ENCODE measurements around the gene CDK16.

Gene CDK16

DNA sequence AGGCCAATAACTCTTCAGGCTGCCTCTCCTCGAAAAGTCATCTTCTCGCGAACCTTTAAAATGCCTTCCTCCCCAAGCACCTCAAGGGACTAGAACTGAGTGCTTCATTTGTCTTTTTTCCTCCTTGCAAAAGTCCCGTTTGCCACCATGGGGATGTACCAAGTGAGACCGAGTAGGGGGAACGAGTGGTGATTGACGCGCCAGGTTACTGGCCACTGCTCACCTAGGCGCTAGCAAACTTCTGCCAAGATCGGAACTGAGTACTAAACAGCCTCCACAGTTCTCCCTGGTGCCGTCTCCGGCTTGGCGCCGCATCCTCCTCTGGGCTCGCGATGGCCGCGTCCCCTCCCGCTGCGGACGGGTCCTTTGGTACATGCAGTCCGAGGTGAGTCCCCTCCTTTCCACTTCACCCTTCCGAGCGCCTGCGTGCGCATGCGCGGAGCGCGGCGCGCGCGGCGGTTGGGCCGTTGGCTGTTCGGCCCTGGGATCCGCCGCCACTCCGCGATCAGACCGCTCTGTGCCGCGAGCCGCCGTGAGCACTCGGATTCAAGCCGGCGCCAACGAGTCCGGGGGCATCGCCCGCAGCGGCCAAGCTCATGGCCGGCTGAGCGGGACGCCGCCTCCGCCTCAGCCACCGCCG is at the start of gene CDK16:
CDK16 (plus strand) TSS at position 402 of the 640 bp plus-strand sequence. CDS start 4,877 bp downstream, outside the sequence.
- peak; percentile 72 for DNase-seq
- peak; percentile 28 for ATAC-seq

DNA sequence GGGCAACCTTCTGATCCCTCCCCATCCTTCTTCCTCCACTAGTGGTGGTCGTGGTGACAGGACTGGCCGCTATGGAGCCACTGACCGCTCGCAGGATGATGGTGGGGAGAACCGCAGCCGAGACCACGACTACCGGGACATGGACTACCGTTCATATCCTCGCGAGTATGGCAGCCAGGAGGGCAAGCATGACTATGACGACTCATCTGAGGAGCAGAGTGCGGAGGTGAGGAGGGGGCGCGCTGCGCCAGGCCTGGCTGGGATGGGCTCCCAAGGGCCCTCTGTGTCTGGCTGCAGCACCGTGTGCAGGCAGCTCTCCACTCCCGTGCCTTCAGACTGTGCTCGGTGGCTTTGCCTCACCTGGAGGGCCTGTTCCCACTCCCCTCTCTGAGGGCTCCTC is 49.2 kb upstream of the CDK16 start:
- ATAC-seq, result no peak
- no peak for DNase-seq

DNA sequence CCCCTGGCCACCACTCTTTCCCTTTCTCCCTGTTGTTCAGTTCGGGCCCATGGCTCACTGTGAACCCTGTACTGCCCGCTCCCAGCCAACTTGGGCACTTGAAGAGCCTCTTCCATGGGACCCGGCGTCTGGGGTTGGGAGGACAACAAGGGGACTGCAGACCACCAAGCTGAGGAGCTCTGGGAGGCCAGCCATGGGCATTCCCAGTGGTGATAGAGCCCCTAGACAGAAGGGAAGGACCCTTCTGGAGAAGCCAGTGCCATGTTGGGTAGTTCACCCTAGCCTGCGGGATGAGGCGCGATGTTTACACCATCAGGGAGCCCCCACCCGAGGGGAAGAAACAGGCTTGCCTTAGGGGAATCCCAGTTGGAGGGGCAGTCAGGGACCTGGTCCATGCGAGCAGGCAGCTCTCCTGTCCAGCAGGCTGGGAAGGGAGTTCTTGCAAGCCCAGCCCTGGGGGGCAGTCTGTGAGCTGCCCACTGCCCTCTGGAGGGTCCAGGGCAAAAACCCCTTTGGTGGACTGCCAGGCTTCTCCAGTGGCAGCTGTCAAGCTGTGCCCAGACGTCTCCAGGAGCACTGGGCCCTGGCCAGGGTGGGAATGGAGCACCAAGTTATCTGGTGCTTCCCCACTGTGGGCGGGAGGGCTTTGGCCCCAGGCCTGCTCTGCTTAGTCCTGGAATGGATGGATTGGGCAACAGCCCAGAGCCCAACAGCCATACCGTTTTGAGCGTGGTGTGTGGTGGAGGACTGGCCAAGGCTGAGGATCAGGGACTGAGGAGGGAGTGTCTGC is 48.6 kb upstream of the CDK16 start:
- DNase-seq (no peak), ATAC-seq (no peak)

DNA sequence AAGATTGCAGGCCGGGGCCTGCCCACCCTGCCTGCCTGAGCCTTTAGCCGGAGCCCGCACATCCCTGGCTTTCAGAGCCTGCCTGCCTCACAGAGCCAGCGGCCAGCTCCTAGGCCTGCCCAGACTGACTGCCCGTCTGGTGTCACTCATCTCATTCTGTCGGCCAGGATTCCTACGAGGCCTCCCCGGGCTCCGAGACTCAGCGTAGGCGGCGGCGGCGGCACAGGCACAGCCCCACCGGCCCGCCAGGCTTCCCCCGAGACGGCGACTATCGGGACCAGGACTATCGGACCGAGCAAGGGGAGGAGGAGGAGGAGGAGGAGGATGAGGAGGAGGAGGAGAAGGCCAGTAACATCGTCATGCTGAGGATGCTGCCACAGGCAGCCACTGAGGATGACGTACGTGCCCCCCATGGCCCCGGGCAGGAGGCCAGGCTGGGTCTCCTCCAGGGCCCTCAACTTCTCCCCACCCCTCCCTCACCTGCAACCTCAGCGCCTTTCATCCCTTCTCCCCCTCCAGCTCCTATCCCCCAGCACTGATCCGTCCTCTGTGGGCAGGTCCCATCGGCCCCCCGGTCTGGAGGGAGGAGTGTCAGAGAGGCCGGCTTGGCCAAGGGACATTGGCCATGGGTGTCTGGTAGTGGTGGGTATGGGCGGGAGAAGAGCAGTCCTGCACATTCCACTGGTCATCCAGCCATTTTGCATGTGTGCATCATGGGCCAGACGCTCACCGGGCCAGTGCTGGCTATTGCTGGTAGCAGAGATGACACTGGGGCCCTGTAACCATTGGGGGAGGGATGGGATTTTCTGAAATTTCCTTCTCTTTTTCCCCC is 47.4 kb upstream of the CDK16 start:
- ATAC-seq, result no peak
- DNase-seq, result no peak

DNA sequence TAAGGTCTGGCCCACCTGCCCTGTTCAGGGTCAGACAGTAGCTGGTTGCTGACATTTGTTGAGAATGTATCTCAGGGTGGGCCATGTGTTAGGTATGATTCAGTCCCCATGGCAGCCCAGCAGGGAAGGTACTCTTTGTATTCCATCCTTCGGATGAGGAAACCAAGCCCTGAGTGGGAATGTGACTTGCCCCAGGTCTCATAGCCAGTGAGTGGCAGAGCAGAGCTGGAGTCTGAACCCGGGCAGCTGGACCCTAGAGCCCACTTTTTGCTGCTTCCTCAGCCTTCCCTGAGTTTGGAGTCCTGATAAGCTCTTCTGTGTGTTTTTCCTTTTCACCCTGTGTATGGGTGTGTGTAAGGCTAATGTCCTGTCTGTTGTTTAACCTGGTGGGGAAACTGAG is 46.5 kb upstream of the CDK16 start:
- no peak for DNase-seq
- ATAC-seq, result no peak

DNA sequence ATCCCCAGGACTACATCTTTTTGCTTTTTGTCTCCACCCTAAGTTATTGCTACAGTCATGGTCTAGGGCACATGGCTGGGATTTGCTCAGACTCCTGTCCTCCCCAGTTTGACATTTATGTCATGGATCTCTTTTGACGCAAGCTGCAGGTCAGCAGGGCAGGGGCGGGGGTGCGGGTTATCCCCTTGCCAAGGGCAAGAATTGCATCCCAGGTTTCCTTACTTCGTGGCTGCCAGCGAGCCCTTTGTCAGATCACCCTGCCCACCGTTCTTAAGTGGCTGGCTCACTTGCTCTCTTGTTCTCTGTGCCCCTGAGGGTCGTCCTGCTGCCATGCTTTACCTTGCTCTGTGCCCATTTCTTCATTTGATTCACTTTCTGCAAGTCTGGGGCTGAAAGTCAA is 45.9 kb upstream of the CDK16 start:
- DNase-seq (no peak), ATAC-seq (no peak)

DNA sequence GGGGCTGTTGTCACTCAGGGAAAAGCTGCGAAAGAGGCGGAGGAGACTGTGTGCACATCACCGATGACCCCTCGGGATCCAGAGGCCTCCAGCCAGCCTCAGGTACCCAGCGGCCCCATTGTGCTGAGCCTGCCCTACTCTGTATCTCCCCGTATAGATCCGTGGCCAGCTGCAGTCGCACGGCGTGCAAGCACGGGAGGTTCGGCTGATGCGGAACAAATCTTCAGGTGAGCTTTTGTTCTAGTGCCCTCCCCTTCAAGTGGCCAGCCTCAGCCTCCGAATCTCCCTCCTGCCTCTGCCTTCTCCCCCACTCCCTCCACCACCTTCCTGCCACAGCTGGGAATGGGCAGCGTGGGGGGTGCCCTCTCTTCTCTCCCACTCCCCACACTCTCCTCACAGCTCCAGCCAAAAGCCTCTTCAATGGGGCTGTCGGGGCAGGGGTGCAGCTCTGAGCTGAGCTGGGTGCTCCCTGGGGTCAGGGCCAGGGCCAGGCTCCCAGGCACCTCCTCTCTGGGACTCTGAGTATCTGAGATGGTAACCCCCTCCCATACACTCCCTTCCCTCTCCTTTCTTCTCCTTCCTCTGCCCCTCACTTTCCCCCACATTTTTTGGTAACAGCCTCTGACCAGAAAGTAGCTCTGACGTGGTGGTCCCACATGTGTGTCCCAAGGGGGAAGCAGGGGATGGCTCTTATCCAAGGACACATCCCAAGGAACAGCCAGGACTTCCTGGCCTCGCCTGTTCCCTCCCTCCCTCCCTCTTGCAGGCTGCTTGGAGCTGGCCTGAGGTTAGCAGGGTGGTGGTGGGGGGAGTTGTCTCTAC is 45.3 kb upstream of the CDK16 start:
- no peak for DNase-seq
- ATAC-seq, result no peak

DNA sequence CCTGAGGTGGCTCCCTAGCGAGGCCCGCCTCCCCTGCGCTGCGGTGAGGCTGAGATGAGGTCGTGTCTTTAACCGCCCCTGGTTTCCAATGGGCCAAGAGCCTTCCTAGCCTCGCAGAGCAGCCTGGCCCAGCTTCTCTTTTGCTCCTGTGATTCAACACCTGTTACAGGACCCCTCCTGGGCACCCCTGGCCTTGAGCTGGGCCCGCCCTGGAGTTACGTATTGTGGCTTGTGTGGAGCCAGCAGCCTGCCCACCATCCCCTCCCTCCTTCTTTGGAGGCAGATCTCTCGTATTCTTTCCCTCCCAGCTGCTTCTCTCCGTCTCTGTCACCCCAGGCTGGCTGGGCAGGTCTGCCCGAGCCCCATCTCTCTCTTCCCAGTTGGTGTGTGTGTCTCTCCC is 44.1 kb upstream of the CDK16 start:
- no peak for ATAC-seq

DNA sequence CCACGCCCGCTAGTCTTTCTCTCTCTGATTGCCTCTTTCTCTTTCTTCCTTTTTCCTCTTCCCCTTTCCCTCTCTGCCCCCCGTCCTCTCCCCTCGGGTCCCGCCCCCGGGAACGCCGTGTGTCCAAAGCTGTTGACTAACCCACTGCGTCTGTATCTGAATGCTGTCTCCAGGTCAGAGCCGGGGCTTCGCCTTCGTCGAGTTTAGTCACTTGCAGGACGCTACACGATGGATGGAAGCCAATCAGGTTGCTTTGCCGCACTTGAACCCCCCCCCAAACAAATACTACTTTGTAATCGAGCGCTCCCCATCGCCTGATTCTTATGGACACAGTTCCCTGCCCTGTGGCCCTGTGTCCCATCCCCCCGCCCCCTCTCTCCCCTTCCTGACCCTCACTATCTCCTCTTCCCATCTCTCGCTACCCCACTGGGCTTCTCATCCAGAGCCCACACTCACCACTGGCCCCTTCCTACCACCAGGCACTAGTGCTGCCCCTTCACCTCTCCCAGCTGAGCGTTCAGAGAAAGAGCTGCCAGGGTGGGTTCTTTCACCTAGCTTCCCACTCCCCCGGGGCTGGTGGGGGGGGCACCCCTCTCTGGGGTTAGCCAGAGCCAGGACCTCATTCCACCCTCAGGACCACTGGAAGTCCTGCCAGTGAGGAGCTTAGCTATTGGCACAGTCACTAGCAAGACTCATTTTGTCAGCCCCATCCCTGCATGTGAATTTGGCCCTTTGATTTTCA is 43.5 kb upstream of the CDK16 start:
- DNase-seq, result no peak
- no peak for ATAC-seq

More for the DNA sequence above, 44.1 kb upstream of the CDK16 start:
- DNase-seq, result no peak

DNA sequence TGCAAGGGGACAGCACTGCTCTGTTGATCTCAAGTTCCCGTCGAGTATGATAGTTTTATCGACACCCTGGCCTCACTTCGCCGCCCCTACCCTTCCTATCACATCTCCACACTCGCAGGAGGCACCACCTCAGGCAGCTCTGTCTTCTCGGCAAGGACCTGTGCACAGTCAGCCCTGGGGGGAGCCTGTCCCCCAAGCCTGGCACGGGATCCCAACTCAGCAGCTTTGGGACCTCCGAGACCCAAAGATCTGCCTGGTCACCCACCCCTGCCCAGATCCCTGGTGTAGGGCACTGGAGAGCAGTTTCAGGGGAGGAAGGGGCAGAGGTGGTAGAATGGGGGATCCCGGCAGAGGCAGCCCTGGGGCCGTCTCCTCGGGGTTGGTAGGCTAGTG is 42.9 kb upstream of the CDK16 start:
- ATAC-seq, result no peak
- DNase-seq, result no peak

DNA sequence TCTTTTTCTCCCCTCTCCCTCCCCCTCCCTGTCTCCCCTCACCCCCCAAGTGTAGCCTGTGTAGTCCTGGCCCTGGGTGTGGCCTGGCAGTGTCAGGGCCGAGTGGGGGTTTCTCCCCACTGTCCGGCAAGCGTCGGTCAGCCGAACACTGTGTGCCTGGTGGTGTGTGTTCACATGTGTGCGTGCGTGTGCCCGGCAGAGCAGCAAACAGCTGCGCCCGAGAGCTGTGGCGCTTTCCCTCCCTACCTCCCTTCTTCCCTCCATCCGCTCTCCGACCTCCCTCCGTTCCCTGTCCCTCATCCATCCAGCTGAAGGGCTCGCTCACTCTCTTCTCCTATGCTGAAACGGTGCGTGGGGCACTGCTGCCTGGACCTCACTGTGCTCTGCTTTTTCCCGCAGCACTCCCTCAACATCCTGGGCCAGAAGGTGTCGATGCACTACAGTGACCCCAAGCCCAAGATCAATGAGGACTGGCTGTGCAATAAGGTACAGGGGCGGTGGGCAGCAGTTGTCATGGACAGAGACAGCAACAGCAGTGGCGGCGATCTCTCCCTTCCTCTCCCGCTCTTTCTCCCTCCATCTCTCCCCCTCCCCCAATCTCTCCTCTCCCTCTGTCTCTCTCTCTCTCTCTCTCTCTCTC is 42.3 kb upstream of the CDK16 start:
- ATAC-seq (no peak), DNase-seq (no peak)

DNA sequence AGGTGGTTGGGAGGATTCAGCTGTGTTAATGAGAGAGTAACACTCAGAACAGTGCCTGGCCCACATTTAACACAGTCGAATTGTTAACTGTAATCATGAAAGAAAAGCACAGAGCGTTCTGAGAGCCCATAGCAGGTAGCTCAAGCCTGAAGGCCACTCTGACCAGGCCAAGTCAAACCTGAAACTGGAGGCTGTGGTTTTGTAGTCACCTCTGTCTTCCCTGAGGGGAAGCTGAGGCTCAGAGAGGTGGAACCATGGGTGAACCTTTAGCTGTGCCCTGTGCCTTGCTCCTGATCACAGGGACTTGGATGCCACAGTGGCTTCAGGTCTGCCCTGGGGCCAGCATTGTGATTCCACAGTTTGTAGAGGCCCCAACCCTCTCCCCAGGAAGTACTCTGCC is 41.4 kb upstream of the CDK16 start:
- DNase-seq (no peak), ATAC-seq (no peak)

DNA sequence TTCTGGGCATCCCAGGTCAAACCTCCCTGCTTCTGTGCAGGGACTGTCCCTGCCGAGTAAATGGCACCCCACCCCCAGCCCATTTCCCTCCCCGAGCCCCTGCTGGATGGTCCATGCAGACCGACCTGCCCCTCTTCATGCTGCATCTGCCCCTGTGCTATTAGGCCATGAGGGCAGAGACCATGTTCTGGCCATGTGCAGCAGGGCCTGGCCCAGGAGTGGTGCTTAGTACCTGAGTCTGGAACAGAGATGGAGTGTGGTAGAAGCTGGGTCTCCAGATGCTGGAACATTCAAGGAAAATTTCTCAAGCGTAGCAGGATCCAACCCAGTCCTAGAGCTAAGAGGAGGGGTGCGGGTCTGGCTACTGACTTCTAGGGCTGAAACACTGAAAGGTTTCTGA is 40.1 kb upstream of the CDK16 start:
- ATAC-seq (no peak), DNase-seq (no peak)

DNA sequence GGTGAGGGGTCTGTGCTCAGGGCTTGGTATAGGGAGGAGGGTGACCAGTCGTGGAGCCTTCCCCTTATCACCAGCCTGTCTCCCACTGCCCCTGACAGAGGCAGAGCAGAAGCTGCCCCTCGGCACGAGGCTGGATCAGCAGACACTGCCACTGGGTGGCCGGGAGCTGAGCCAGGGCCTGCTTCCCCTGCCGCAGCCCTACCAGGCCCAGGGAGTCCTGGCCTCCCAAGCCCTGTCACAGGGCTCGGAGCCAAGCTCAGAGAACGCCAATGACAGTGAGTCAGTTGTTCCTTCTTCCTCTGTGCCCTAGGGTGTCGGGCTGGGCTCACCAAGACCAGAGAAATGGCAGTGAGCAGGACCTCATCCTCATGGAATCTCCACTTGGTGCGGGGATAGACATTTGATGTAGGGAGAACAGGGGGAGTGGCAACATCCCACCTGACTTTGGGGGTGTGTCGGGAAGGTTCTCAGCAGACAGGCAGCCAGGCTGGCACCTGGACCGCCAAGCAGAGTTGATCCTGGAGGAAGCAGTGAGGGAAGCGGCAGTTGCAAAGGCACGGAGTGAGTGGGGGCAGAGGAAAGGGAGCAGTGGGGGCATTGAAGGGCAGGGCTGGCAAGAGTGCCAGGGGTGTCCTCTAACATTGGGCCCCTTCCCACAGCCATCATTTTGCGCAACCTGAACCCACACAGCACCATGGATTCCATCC is 39.1 kb upstream of the CDK16 start:
- no peak for ATAC-seq

DNA sequence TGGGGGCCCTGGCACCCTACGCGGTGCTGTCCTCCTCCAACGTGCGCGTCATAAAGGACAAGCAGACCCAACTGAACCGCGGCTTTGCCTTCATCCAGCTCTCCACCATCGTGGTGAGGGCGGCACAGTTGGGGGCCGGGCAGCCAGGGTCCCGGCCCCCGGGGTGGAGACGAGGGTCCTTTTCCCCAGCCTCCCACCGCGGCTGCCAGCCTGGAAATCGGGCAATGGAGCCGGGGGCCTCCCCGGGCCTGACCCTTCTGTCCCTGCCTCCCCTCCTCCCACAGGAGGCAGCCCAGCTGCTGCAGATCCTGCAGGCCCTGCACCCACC is 38.6 kb upstream of the CDK16 start:
- ATAC-seq (no peak), DNase-seq (no peak)

More for the DNA sequence above, 39.1 kb upstream of the CDK16 start:
- DNase-seq, result no peak

DNA sequence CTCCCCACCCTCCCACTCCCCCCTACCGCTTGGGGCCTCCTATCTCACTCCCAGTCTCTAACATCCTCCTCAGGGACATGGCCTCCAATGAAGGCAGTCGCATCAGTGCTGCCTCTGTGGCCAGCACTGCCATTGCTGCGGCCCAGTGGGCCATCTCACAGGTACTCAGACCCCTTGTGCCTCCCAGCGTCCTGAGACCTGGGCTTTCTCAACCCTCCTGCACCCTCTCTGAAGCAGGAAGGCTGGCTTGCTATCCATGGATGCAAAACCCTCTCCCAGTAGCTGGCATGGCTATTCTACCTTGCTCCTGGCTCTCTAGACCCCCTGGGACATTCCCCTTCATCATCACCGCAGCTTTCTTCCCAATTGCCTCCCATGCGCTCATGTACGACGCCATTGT is 38.1 kb upstream of the CDK16 start:
- DNase-seq, result no peak
- no peak for ATAC-seq

DNA sequence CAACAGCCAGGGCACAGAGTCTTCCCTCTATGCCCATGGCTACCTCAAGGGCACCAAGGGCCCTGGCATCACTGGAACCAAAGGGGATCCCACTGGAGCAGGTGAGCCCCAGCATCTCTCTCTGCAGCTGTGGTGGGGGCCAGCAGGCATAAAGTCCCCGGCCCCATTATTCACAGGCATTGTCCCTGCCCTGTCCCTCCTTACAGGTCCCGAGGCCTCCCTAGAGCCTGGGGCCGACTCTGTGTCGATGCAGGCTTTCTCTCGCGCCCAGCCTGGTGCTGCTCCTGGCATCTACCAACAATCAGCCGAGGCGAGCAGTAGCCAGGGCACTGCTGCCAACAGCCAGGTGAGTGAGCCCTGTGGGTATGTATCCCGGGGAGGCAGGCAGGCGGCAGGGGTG is 37.2 kb upstream of the CDK16 start:
- ATAC-seq (no peak), DNase-seq (no peak)

DNA sequence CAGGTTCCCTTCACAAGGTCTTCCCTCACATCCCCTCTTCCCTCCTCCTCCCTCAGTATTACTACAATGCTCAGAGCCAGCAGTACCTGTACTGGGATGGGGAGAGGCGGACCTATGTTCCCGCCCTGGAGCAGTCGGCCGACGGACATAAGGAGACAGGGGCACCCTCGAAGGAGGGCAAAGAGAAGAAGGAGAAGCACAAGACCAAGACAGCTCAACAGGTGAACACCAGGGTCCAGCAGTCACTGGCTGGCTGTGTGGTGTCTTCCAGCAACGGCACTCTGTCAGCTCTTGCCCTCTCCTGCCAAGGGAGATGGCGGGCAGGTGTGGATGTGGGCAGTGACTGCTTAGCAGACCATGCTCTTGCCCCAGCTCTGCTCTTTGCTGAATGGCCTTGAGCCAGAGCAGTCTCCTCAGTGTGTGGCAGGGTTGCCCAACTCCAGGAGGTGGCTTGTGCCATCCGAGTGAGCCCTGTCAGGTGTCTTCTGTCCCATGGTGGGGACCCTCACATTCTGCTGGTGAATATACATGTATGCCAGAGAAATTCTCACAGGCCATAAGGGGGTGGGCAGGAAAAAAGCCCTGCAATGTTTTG is 36.3 kb upstream of the CDK16 start:
- ATAC-seq (no peak), DNase-seq (no peak)

DNA sequence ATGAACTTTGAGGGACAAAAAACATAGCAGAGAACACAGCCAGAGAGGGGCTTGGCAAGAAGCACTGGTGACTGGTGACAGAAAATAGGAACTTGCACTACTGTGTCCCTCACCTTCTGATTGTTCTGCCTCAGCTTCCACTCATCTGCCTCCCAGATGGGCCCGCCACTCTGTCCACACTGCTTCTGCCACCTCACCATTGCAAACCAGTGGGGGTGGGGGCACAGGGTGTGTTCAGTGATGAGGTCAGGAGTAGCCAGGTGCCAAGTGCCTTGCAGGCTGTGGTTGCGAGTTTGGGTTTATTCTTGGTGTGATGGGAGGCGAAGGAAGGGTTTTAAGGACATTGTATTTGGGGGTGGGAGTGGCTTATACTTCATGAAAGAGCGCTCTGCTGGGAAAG is 34.0 kb upstream of the CDK16 start:
- DNase-seq (no peak), ATAC-seq (no peak)

DNA sequence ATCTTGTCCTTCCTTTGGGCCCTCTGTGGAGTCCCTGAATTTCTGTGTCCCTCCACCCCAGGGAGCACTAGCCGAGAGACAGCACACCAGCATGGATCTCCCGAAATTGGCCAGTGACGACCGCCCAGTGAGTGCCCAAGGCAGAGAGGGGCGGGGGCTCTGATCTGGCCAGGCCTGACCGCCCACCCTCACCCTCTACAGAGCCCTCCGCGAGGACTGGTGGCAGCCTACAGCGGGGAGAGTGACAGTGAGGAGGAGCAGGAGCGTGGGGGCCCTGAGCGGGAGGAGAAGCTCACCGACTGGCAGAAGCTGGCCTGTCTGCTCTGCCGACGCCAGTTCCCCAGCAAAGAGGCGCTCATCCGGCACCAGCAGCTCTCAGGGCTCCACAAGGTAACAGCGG is 33.2 kb upstream of the CDK16 start:
- DNase-seq (no peak), ATAC-seq (no peak)

All from stimulated activated naive CD8-positive, alpha-beta T cell treated with anti-CD3 and anti-CD28 coated beads, Interleukin-15, Interleukin-2, amounts not matched to agents 100 U/mL and 50 U/mL, for 24 hours (primary cell).